HepG2 (cell line): ENCODE measurements around the gene MTRFR. TPM values are rescaled to one million over a fixed set of nuclear protein-coding genes. Genes with fewer than 3 reads are reported as not detected.

ENCODE experiments used
- GFI1 ChIP-seq: sonication (generic); formaldehyde crosslinking; IDR thresholded peaks from 2 replicates; pipeline ENCODE4 v1.5.0; 2020; ENCODE audit warnings: missing genetic modification reagents, mild to moderate bottlenecking, borderline replicate concordance
- NFYC ChIP-seq: IDR thresholded peaks from 2 replicates; pipeline ENCODE4 v1.6.1; 2016; ENCODE audit warnings: missing genetic modification reagents, missing compliant biosample characterization
- SRSF4 ChIP-seq: fragments of 200-400 bp; formaldehyde crosslinking; IDR thresholded peaks from one replicate; pipeline ENCODE4 v1.6.1; 2018; ENCODE audit warnings: mild to moderate bottlenecking, low read depth, low read length, moderate library complexity; ENCODE audit not compliant: poor library complexity, severe bottlenecking
- TRAFD1 ChIP-seq: sonication (generic); formaldehyde crosslinking; IDR thresholded peaks from 2 replicates; pipeline ENCODE4 v1.5.1; 2020; ENCODE audit warnings: missing genetic modification reagents, mild to moderate bottlenecking, borderline replicate concordance
- ZNF251 ChIP-seq: sonication (generic); formaldehyde crosslinking; IDR thresholded peaks from 2 replicates; pipeline ENCODE4 v1.9.0; 2021; ENCODE audit warnings: mild to moderate bottlenecking, missing genetic modification reagents
- ZNF253 ChIP-seq: sonication (generic); formaldehyde crosslinking; IDR thresholded peaks from 2 replicates; pipeline ENCODE4 v1.8.0; 2022; ENCODE audit warnings: mild to moderate bottlenecking, missing genetic modification reagents, borderline replicate concordance
- ZNF3 ChIP-seq: IDR thresholded peaks from 2 replicates; pipeline ENCODE4 v1.7.0; 2017; ENCODE audit warnings: inconsistent platforms
- ZNF318 ChIP-seq: sonication (generic); formaldehyde crosslinking; IDR thresholded peaks from 2 replicates; pipeline ENCODE4 v1.4.0; 2020; ENCODE audit warnings: mild to moderate bottlenecking, missing genetic modification reagents
- ZNF460 ChIP-seq: sonication (generic); formaldehyde crosslinking; IDR thresholded peaks from 2 replicates; pipeline ENCODE4 v1.5.1; 2020; ENCODE audit warnings: missing genetic modification reagents, mild to moderate bottlenecking, borderline replicate concordance
- ZNF781 ChIP-seq: sonication (generic); formaldehyde crosslinking; IDR thresholded peaks from 2 replicates; pipeline ENCODE4 v1.5.1; 2020; ENCODE audit warnings: borderline replicate concordance, mild to moderate bottlenecking, missing genetic modification reagents; ENCODE audit errors: not compliant biosample characterization
- polyA plus RNA-seq, 8 experiments: library from polyadenylated mRNA; depleted of rRNA in 3 of 8; stranded (reverse) in 7 of 8; unstranded in 1 of 8; fragments of >200 nt; fragmentation: Illumina TruSeq in 4 of 8; extraction: Trizol in 4 of 8; gene quantifications; 2 replicates each; pipeline versions ENCODE4 v1.2.1 to v1.2.3, GENCODE V29; 2011 to 2016; ENCODE audit warnings: low read depth in 4 of 8, missing spikeins in 1 of 8, mixed read lengths in 1 of 8; ENCODE audit not compliant: insufficient read depth in 1 of 8
- total RNA-seq, 5 experiments: library from RNA; depleted of rRNA; stranded (reverse); fragments of >200 nt; fragmentation: Illumina TruSeq; extraction: Trizol; gene quantifications; 2 replicates each; pipeline ENCODE4 v1.2.3, GENCODE V29; 2016; ENCODE audit warnings: low read depth in 1 of 5
- TF ChIP-seq, protein P1 (sequence below): sonication (generic); formaldehyde crosslinking; IDR thresholded peaks from 2 replicates; pipeline ENCODE4 v1.4.0; 2020; ENCODE audit warnings: low read depth, missing genetic modification reagents
- TF ChIP-seq, protein P2 (sequence below): sonication (generic); formaldehyde crosslinking; IDR thresholded peaks from 2 replicates; pipeline ENCODE4 v1.4.0; 2020; ENCODE audit warnings: mild to moderate bottlenecking, missing genetic modification reagents

The MTRFR gene
- total and polyA plus RNA-seq, 2 of the 13 experiments (the other 11 are each of a cell fraction or from before 2014, with no cell fraction given), result 7.1 to 9.9 TPM

- TF ChIP-seq, protein P1, sequence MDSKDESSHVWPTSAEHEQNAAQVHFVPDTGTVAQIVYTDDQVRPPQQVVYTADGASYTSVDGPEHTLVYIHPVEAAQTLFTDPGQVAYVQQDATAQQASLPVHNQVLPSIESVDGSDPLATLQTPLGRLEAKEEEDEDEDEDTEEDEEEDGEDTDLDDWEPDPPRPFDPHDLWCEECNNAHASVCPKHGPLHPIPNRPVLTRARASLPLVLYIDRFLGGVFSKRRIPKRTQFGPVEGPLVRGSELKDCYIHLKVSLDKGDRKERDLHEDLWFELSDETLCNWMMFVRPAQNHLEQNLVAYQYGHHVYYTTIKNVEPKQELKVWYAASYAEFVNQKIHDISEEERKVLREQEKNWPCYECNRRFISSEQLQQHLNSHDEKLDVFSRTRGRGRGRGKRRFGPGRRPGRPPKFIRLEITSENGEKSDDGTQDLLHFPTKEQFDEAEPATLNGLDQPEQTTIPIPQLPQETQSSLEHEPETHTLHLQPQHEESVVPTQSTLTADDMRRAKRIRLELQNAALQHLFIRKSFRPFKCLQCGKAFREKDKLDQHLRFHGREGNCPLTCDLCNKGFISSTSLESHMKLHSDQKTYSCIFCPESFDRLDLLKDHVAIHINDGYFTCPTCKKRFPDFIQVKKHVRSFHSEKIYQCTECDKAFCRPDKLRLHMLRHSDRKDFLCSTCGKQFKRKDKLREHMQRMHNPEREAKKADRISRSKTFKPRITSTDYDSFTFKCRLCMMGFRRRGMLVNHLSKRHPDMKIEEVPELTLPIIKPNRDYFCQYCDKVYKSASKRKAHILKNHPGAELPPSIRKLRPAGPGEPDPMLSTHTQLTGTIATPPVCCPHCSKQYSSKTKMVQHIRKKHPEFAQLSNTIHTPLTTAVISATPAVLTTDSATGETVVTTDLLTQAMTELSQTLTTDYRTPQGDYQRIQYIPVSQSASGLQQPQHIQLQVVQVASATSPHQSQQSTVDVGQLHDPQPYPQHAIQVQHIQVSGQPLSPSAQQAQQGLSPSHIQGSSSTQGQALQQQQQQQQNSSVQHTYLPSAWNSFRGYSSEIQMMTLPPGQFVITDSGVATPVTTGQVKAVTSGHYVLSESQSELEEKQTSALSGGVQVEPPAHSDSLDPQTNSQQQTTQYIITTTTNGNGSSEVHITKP, result no peak
- TF ChIP-seq ZNF781 (CRISPR knock-in tag) (peak; percentile 78), ZNF3 (no peak), ZNF251 (0 out of 2 replicates have a peak, but pooled peaks have one; percentile 76), ZNF253 (CRISPR knock-in tag) (no peak), SRSF4 (no peak), NFYC (CRISPR knock-in tag) (peak; percentile 83), ZNF460 (CRISPR knock-in tag) (no peak), TRAFD1 (CRISPR knock-in tag) (peak; percentile 58; the same call in 1 of the 2 replicates), GFI1 (CRISPR knock-in tag) (peak; percentile 61; the same call in 1 of the 2 replicates), ZNF318 (CRISPR knock-in tag) (0 out of 2 replicates have a peak, but pooled peaks have one; percentile 60)
- TF ChIP-seq, protein P2, sequence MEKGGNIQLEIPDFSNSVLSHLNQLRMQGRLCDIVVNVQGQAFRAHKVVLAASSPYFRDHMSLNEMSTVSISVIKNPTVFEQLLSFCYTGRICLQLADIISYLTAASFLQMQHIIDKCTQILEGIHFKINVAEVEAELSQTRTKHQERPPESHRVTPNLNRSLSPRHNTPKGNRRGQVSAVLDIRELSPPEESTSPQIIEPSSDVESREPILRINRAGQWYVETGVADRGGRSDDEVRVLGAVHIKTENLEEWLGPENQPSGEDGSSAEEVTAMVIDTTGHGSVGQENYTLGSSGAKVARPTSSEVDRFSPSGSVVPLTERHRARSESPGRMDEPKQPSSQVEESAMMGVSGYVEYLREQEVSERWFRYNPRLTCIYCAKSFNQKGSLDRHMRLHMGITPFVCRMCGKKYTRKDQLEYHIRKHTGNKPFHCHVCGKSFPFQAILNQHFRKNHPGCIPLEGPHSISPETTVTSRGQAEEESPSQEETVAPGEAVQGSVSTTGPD (CRISPR knock-in tag), result no peak
Measured at GRCh38 chr12:123232807-123233504, at the start of gene MTRFR, which contains the start of gene MPHOSPH9 (continued).
